HG02588 (cell line): ENCODE data around the gene MEIOSIN.
"Not testable (repeated sequence)": the region's sequence is repeated elsewhere in the genome, so short reads cannot be mapped to it uniquely, and the experiment has no call there.

Source experiments
- ATAC-seq: cut with Tn5 transposase; IDR thresholded peaks from one replicate; pipeline ENCODE4 v1.9.1; 2021; ENCODE audit warnings: mild to moderate bottlenecking, moderate library complexity; ENCODE audit not compliant: unreplicated experiment

The MEIOSIN gene, protein sequence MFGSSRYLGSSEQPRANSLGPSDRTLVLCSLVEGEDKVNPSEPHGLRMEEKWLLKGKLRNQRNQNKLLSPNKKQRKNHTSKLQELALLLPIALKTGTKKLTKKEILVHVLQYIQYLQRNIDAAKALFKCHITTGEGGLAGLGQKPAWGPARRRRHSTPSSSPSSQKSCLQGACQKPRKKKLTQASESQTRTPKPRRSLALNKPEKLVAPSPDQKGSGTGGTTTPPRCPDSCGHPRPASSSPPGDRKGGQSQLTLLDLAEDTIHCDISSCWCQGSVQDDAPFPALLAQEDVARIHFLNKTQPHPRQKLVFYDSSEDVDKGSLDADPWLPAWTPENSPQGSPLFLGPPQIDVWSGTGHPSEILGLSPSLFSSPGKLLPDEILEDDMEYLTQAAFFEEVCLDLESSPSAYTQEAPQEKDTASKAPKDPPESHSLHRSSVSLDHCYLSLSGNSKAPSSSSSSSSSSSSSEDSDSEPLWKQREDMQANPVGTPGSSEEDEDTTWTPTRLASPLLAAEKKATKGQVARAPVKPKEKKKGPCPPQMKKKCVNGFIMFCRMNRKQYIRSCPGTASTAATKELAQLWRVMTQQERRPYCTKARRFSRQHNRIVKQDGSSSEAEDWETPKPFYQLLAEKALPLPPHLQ

DNA sequence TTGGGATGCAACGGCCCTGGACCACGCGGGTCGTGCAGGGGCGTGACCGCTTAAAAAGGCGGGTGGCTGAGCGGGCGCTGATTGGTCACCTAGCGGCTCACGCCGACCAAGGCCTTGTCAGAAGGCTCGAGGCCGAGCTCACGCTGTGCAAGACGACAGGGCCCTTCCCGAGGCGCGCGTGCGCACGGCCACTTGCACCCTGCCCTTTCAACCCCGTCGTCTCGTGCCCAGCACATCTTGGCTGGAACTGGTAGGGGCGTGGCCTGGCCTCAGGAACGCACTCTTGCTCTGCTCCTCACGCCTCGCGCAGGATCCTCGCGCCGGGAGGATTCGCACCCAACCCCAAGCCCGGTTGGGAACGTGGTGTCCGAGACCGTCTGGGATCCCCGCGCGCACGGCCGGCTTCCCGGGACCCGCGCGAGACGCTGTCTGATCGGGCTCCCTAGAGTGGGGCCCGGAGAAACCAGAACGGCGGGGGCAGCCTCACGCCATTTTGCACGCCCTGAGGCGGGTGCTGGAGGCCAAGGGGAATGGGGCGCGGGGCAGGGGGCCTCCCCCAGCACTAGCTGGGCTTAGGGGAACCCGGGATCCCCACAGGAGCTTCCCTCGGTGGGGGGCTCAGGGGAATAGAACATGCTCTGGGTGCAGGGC is at the start of gene MEIOSIN:
TSS of gene MEIOSIN (plus strand) at position 280 of the 651 bp plus-strand sequence. CDS start 1,938 bp downstream, outside the sequence.
- no peak for ATAC-seq

DNA sequence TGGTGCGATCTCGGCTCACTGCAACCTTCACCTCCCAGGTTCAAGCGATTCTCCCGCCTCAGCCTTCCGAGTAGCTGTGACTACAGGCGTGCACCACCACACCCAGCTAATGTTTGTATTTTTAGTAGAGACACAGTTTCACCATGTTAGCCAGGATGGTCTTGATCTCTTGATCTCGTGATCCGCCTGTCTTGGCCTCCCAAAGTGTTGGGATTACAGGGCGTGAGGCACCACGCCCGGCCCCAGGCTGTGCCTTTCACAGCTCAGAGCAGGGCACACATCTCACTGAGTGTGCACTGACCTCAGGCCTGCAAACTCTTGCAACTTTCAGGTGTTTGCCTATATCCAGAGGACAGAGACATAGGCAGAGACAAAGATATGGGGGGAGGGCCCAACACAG is 48.2 kb upstream of the MEIOSIN start:
- not testable (repeated sequence) for ATAC-seq

DNA sequence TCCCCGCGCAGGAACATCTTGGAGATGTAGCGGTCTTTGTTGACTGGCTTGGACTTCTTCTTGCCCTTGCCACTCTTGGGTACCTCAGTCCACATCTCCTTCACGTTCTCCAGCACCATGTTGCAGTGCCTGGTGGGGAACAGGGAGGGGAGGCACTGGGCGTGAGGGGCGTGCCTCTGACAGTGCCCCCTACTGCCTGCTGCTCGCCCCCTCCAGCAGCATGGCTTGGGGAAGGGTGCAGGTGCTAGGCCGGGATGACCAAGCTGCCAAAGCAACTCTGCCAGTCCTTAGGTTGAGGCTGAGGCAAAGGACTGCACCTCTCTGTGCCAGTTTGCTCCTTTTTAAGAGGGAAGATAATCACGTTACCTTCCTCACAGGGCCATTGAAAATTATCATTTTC is 45.6 kb upstream of the MEIOSIN start:
- no peak for ATAC-seq

DNA sequence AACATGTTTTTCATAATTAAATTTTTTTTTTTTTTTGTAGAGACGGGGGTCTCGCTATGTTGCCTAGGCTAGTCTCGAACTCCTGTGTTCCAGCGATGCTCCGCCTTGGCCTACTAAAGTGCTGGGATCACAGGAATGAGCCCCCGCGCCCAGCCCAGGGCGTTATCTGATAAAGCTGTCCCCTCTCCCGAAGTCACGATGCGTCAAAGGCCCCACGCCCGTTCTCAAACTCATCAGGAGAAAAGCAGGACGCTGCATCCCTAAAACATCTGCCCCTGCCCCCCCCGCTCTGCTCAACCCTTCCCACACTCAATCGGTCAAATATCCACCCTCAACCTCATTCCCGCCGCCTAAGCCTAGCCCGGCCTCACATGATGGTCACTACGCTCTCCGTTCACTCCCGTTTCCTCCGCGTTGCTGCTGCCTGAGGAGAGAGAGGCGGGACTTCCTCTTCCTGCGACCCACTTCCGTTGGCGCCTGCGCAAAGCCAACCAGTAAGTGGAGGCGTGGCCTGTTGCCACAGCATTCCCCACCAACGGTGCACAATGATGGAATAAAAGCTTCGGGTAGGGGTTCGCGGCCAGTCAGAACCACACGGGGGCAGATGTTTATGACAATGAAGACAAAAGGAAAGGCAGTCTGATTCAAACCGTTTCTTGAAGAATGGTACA is 41.6 kb upstream of the MEIOSIN start, which contains the start of gene SNRPD2:
TSS of gene SNRPD2 (minus strand) at position 438 of the 671 bp plus-strand sequence. CDS start at position 373, 65 bp downstream.
- peak; percentile 54 for ATAC-seq

- ATAC-seq = peak; percentile 78
Measured at GRCh38 chr19:45692187-45693105, 40.8 kb upstream of the MEIOSIN start, which contains the start of gene QPCTL. Gene QPCTL (plus strand): TSS chr19:45692666. CDS start chr19:45692704, 38 bp downstream.

DNA sequence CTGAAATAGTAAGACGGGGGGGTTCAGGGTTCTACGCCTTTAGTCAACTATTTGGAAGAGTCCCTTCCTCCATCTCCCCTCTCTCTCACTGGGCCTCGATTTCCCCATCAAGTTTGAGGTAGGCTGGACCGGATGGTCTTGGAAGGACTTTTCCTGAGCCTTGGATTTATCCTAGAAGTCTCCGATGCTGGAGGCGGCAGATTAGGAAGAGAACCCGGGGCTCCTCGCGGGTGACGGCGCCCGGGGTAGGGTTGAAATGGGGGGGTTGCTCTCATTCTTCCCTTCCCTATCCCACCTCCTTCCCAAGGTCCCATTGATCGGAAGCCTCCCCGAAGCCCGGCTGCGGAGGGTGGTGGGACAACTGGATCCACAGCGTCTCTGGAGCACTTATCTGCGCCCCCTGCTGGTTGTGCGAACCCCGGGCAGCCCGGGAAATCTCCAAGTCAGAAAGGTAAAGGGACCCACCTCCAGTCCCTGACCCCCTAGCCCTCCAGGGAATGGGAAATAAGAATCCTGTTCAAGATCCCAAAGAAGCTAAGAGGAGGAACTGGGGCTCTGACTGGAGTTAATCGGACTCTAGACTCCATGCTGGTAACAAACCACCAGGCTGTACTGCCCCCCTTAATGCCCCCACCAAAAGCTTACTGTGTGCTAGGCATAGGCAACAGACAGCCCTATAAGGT is 40.0 kb upstream of the MEIOSIN start:
- ATAC-seq = no peak

GRCh38 chr19:45701676-45702075 is 31.6 kb upstream of the MEIOSIN start:
- no peak for ATAC-seq

- no peak for ATAC-seq
Measured at GRCh38 chr19:45705115-45705514, 28.1 kb upstream of the MEIOSIN start.

DNA sequence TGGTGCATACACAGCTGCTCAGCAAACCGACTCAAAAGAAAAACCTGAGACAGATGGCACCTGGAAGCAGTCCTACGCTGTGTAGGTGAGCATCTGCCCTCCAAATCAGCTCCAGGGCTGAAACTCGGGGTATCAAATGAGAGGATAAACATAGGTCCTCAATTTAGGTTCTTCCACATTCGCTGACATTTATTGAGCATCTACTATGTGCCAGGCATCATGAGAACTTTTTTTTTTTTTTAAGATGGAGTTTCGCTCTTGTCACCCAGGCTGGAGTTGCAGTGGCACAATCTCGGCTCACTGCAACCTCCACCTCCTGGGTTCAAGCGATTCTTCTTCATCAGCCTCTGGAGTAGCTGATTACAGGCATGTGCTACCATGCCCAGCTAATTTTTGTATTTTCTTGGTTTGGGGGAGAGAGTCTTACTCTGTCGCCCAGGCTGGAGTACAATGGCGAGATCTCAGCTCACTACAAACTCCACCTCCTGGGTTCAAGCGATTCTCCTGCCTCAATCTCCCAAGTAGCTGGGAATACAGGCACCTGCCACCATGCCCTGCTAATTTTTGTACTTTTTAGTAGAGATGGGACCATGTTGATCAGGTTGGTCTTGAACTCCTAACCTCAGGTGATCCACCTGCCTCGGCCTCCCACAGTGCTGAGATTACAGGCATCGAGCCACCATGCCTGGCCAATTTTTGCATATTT is 27.4 kb upstream of the MEIOSIN start:
- ATAC-seq = no peak

GRCh38 chr19:45710356-45711130 is 22.7 kb upstream of the MEIOSIN start:
- no peak for ATAC-seq

DNA sequence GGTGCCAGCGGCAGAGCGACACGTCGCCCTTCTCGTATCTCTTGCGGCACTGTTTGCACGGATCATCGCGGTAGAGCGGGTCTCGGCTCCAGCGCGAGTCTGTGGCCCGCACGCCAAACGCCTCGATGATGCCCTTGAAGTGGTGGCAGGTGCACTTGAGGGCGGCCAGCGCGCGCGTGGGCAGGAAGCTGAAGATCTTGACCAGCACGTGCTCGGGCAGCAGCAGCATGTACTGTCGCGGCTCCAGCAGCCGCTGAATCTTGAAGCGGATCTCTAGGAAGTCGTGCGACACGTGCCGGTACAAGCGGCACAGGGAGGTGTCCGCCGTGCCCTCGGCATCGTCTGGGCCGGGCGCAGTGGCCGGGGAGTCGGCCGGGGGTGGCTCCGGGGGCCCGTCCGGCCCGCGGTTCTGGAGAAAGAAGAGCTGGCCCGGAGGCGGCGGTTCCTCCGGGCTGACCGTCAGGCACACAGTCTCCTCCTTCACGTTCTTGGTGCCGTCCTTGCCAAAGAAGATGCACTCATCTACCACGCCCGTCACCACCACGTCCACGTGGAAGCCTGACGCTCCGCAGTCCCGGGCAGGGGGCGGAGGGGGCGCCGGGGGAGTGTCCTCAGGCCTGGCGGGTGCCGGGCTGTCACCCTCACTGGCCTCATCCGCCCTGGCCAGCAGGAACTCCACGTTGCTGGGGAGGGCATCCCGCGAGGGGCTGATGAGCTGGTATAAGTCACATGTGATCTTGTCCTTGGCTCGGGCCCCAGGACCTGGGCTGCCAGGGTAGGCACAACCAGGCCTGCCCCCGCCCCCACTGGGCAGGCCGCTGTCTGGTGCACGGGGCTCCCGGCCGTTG is 21.2 kb upstream of the MEIOSIN start:
- ATAC-seq = no peak

DNA sequence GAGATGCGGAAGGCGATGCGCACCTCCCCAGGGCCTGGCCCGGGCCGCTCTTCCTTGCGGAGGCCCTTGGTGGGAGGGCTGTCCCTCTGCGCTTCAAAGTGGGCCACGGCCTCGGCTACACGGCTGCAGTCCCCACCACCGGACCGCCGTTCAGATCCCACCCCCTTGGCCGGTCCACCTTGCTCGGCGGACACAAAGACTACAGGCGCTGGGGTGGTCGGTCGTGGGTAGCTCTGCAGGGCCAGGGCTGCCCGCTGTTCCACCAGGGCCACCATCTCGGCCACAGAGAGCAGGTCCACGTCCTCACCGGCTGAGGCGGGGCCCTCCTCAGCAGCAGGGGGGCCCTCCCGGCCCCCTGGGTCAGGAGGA is 20.6 kb upstream of the MEIOSIN start:
- no peak for ATAC-seq

- ATAC-seq = no peak
Measured at GRCh38 chr19:45713141-45713540, 20.1 kb upstream of the MEIOSIN start.

GRCh38 chr19:45715139-45715538 is 18.1 kb upstream of the MEIOSIN start:
- no peak for ATAC-seq

DNA sequence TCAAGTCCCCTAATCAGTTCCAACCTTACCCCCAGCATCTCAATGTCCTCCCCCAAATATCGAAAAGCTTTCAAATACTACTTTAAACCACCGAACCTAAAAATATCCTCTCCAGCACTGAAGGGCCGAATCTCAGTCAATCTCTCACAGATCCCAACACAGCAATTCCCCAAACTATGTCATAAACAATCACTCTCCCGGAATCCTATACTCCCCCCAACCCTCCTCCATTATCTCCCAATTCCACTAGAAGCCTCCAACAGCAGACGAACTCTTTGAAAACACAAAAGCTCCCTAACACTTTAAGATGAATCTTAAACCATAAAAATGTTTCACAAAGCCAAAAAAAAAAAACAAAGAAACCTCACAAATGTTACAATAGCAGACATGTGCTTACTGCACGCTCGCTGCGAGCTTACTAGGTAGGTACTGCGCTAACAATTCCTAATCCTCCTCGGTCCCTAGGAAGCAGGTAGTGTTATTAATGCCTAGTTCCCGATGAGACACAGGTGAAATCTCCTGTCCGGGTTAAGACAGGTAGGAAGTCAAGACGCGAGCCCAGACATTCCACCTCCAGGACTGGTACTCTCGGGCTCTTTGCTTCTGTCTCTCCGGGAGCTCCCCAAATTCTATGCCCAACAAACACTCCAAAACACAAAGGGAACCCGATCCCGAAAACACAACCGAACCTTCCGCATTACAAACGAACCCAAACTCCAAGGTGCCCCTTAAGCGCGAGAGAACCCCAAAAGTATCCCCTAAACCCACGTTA is 16.7 kb upstream of the MEIOSIN start:
- no peak for ATAC-seq
